Measurements from ENCODE around the gene CTDP1. TPM values are rescaled to one million over a fixed set of nuclear protein-coding genes. Genes with fewer than 3 reads are reported as not detected.

Gene CTDP1
- total RNA-seq, 1 donor from 2014 or later, result 25.2 TPM

DNA sequence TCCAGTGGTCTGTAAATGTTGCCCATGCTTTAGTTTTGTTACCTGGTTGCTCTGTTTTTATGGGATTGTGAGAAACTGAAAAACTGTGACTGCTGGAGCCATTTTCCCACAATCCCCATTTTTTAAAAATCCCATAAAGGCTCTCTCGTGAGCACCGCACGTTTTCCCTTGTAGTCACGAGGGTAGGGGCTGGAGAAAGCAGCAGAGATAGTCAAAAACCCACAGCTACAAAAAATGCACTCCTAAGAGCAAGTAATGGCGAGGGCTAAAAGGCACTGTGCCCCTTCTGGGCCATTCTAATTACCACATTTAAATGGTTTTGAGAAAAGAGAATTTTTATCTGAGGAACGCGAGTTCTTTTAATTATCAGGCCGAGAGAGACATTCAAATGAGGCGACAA, 1.8 kb upstream of the CTDP1 start:
- peak overlapping the region; percentile 97 for H3K27ac ChIP-seq
- no peaks in the 10 kb centered on the region for H3K9me3 ChIP-seq
- peaks cover 43% of the 10 kb centered on the region for H3K4me1 ChIP-seq
- DNase-seq, result no peak
- intact Hi-C loops (cut with DNase I), result no loop called here
- H3K27me3 ChIP-seq (ENCODE audit: low read depth), result no peaks in the 10 kb centered on the region
- no peak for ATAC-seq
- H3K4me3 ChIP-seq, result peak overlapping the region; percentile 80
- TF ChIP-seq, protein P1, sequence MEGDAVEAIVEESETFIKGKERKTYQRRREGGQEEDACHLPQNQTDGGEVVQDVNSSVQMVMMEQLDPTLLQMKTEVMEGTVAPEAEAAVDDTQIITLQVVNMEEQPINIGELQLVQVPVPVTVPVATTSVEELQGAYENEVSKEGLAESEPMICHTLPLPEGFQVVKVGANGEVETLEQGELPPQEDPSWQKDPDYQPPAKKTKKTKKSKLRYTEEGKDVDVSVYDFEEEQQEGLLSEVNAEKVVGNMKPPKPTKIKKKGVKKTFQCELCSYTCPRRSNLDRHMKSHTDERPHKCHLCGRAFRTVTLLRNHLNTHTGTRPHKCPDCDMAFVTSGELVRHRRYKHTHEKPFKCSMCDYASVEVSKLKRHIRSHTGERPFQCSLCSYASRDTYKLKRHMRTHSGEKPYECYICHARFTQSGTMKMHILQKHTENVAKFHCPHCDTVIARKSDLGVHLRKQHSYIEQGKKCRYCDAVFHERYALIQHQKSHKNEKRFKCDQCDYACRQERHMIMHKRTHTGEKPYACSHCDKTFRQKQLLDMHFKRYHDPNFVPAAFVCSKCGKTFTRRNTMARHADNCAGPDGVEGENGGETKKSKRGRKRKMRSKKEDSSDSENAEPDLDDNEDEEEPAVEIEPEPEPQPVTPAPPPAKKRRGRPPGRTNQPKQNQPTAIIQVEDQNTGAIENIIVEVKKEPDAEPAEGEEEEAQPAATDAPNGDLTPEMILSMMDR (IDR thresholded peaks at IDR 0.05), result no peak
- peaks cover 6% of the 10 kb centered on the region for H3K36me3 ChIP-seq

DNA sequence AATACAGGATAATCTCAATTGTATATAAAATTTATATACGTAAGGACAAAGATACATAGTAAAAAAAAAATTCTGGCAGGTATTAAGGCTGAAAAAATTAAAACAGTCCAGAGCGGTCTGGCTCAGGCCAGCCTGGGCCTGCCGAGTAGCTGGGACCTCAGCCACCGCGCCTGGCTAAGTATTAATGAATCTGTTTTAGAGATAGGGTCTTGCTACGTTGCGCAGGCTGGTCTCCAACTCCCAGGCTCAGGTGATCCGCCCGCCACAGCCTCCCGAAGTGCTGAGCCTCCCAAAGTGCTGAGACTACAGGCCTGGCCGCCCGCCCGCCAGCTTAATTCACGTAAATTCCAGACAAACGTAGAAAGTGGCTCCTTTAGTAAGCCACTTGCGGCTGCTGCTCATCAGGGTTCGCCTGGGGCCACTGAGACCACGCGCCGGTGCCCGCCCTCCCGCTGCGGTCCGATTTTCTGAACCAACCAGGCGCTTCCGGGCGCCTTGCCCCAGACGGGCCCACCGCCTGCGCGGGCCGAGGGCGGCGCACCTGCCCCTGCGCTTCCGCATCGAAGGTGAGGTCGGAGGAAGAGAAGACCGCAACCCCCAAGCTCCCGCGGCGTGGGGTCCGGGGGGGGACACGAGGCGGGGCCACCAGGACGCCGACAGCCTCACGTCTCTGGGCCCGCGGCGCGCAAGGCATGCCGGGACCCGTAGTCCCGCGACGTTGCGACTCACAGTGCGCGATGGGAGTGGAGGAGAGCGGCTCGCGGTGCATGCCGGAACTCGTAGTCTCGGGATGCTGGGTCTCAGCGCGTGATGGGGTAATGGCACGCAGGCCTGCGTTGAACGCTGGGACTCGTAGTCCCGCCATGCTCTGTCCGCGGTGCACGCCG, 695 bp upstream of the CTDP1 start:
- intact Hi-C loops (cut with DNase I), result no loop called here
- peaks cover 7% of the 10 kb centered on the region for H3K36me3 ChIP-seq
- H3K9me3 ChIP-seq, result no peaks in the 10 kb centered on the region
- peak overlapping the region; percentile 80 for H3K4me3 ChIP-seq
- peak; percentile 97 for ATAC-seq
- no peaks in the 10 kb centered on the region for H3K27me3 ChIP-seq (ENCODE audit: low read depth)
- H3K4me1 ChIP-seq, result peaks cover 43% of the 10 kb centered on the region
- H3K27ac ChIP-seq, result peak overlapping the region; percentile 97
- DNase-seq, result peak; percentile 100
- TF ChIP-seq, protein P1 (IDR thresholded peaks at IDR 0.05), result no peak

DNA sequence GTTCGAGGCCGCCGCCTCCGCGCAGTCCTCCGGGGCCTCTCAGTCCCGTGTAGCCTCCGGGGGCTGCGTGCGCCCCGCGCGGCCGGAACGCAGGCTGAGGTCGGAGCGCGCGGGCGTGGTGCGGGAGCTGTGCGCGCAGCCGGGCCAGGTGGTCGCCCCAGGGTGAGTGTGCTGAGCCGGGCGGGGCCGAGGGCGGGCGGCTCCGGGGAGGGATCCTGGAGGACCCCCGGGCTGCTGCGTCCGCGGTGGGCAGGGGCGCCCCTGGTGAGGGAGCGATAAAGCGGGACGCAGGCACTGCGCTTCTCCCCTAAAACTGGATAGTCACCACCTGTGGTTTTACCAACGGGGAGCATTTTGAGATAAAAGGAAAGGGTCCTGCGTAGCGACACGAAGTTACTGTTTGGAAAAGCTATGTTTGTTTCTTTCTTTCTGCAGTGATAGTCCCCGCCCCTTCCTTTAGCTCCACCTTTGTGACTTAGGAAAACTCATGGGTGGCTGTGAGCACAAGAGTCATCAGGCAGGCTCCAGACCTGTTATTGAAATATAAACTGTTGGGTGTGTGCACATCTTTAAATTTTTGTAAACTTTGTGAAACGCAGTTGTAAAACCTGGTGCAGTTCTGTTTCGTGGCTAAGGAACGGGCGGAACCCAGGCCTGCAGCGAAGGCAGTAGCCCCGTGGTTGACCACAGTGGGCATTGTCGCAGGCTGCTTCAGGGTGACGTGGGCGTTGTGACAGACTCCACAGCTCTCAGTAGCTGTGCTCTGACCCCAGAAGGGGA, 687 bp downstream of the CTDP1 start:
- no peaks in the 10 kb centered on the region for H3K9me3 ChIP-seq
- H3K27ac ChIP-seq, result peak overlapping the region; percentile 97
- DNase-seq (peak; percentile 63), ATAC-seq (no peak)
- TF ChIP-seq, protein P1 (IDR thresholded peaks at IDR 0.05), result no peak
- intact Hi-C loops (cut with DNase I), result no loop called here
- peak overlapping the region; percentile 80 for H3K4me3 ChIP-seq
- peaks cover 43% of the 10 kb centered on the region for H3K4me1 ChIP-seq
- H3K36me3 ChIP-seq, result peaks cover 7% of the 10 kb centered on the region
- H3K27me3 ChIP-seq (ENCODE audit: low read depth), result no peaks in the 10 kb centered on the region

DNA sequence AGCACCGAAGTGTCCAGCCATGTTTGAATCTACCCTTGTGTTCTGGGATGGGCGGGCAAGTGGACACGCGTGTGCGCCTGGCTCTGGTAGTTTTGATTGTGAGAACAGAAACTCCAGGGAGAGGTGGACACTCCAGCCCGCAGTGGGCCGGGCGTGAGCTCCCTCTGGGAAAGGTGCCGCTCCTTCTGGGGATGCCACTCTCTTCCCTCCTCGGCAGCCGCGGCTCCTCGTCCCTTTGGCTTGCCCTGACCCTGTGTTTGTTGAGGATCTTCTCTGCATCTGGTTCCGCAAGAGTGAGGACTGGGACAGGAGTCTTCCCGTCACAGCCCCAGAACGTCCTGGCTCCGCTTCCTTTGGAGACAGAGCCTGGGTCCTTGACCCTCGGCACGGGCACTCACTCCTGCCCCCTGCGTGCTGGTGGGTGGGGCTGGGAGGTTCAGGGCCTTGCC, 1.3 kb downstream of the CTDP1 start:
- TF ChIP-seq, protein P1 (IDR thresholded peaks at IDR 0.05), result no peak
- no peak for DNase-seq
- peak overlapping the region; percentile 9 for H3K27ac ChIP-seq

DNA sequence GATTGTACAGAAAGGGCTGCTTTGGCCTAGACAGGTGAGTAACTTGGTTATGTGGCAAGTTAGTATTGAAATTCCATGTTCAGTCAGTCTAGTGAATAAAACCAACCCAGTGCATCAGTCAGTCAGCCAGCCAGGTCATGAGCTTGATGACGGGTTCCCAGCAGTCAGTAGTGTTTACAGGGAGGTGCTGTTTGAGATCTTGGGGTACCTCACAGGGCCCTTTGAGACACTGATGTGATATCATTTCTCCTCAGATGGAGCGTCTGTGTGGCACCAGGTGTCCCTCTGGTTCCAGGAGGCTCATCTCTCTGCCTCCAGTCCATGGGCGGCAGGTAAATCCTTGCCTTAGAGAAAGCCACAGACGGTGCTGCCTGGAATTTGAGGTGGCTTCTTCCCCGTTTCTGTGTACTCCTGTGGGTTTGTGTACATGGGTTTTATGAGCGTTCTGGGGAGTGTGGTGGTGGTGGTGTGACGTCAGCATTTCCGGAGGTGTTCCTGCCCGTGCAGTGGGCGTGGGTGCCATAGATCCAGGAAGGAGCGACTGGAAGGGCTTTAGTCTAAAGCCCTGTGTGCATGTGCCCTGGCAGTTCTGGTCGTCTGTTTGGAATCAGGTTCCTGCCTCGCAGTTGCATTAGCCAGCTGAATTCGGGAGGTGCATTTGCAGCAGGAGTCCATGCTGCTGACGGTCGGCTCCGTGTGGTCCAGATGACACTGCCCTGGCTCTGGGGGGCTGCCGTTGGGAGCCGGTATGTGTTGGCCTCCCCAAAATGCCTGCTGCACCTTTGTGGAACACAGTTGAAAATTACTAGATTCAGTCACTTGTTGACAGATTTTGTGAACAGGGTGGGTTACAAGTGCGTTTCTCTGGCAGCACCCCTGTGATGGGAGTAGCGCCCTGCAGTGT, 2.1 kb downstream of the CTDP1 start:
- Histone ChIP-seq H3K27me3 (ENCODE audit: low read depth) (no peaks in the 10 kb centered on the region), H3K27ac (no peak overlapping the region), H3K9me3 (no peaks in the 10 kb centered on the region), H3K4me3 (peak overlapping the region; percentile 80), H3K4me1 (peaks cover 37% of the 10 kb centered on the region), H3K36me3 (peaks cover 7% of the 10 kb centered on the region)
- ATAC-seq, result no peak
- DNase-seq, result no peak
- TF ChIP-seq, protein P1 (IDR thresholded peaks at IDR 0.05), result no peak
- intact Hi-C loops (cut with DNase I), result no loop called here

More for the DNA sequence above, 1.3 kb downstream of the CTDP1 start:
- H3K4me1 ChIP-seq, result peaks cover 43% of the 10 kb centered on the region
- H3K4me3 ChIP-seq, result peak overlapping the region; percentile 80
- ATAC-seq, result no peak
- intact Hi-C loops (cut with DNase I), result no loop called here
- H3K9me3 ChIP-seq, result no peaks in the 10 kb centered on the region
- H3K27me3 ChIP-seq (ENCODE audit: low read depth), result no peaks in the 10 kb centered on the region
- peaks cover 7% of the 10 kb centered on the region for H3K36me3 ChIP-seq
